Breast epithelium (tissue), 3 donors: Measurements from ENCODE around the gene BFSP1.

Source experiments
- POLR2A ChIP-seq: fragments of 450-650 bp; IDR thresholded peaks from one replicate; pipeline ENCODE4 v1.6.1; 2016; ENCODE audit warnings: antibody characterized with exemption, mild to moderate bottlenecking, moderate library complexity
- POLR2AphosphoS5 ChIP-seq, 3 donors: sonication (generic); formaldehyde crosslinking; IDR thresholded peaks; one replicate each; pipeline ENCODE4 v1.6.1; 2017; ENCODE audit warnings: antibody characterized with exemption in 3 of 3
- TF ChIP-seq, protein P1 (sequence below), 3 donors: fragments of 450-650 bp; IDR thresholded peaks; one replicate each; pipeline ENCODE4 v1.5.1; 2016 to 2017; ENCODE audit warnings: antibody characterized with exemption in 3 of 3, mild to moderate bottlenecking in 3 of 3, moderate library complexity in 3 of 3

- TF ChIP-seq, protein P1, sequence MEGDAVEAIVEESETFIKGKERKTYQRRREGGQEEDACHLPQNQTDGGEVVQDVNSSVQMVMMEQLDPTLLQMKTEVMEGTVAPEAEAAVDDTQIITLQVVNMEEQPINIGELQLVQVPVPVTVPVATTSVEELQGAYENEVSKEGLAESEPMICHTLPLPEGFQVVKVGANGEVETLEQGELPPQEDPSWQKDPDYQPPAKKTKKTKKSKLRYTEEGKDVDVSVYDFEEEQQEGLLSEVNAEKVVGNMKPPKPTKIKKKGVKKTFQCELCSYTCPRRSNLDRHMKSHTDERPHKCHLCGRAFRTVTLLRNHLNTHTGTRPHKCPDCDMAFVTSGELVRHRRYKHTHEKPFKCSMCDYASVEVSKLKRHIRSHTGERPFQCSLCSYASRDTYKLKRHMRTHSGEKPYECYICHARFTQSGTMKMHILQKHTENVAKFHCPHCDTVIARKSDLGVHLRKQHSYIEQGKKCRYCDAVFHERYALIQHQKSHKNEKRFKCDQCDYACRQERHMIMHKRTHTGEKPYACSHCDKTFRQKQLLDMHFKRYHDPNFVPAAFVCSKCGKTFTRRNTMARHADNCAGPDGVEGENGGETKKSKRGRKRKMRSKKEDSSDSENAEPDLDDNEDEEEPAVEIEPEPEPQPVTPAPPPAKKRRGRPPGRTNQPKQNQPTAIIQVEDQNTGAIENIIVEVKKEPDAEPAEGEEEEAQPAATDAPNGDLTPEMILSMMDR (IDR thresholded peaks at IDR 0.05) = no peak
- no peak for TF ChIP-seq POLR2A
- no peak for TF ChIP-seq POLR2AphosphoS5 (IDR thresholded peaks at IDR 0.05)
Observed at GRCh38 chr20:17573463-17573862, 42.3 kb upstream of the BFSP1 start.
